ENCODE results near the gene ATG7.

ATG7 gene

DNA sequence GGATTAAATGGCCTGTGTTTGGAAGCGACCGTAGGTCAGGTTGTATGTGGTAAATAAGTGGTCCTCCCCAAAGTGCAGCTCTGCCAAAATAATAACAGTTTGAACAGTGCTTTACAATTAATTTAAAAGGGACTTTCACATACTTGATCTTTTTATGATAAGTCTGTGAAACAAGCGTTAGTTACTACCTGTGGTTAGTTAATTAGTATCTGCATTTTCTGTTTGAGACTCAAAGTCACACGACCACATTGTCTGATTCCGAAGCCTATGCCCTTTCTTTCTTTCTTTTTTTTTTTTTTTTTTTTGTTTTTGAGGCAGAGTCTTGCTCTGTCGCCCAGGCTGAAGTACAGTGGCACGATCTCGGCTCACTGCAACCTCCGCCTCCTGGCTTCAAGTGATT, 45.1 kb downstream of the ATG7 start:
- no peak for TF ChIP-seq CTCF (conservative IDR thresholded peaks at IDR 0.05)
- no peak overlapping the region for H3K27ac ChIP-seq

DNA sequence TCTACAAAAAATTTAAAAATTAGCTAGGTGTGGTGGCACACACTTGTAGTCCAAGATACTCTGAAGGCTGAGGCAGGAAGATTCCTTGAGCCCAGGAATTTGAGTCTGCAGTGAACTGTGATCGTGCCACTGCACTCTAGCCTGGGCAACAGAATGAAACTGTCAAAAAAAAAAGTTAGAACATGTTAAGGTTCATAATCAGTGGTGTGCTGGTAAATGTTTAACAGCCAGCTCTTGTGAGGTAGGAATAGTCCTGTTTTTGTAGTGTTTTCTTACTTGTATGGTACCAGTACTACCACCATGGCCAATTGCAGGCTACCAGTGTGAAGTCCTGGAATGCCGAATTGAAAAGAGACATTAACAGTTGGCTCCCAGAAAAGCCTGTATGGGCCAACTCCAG, 50.7 kb downstream of the ATG7 start:
- H3K27ac ChIP-seq = no peak overlapping the region
- TF ChIP-seq CTCF (conservative IDR thresholded peaks at IDR 0.05) = no peak

GRCh38 chr3:11323813-11324212, 51.6 kb downstream of the ATG7 start:
- no peak overlapping the region for H3K27ac ChIP-seq
- no peak for TF ChIP-seq CTCF (conservative IDR thresholded peaks at IDR 0.05)

- H3K27ac ChIP-seq = no peak overlapping the region
- no peak for TF ChIP-seq CTCF (conservative IDR thresholded peaks at IDR 0.05)
These were observed 55.4 kb downstream of the ATG7 start for GRCh38 chr3:11327619-11328018.

- no peak overlapping the region for H3K27ac ChIP-seq
- TF ChIP-seq CTCF (conservative IDR thresholded peaks at IDR 0.05) = no peak
These were observed 56.2 kb downstream of the ATG7 start for GRCh38 chr3:11328196-11328945.

GRCh38 chr3:11329777-11330176, 57.6 kb downstream of the ATG7 start:
- H3K27ac ChIP-seq = no peak overlapping the region
- TF ChIP-seq CTCF (conservative IDR thresholded peaks at IDR 0.05) = no peak

DNA sequence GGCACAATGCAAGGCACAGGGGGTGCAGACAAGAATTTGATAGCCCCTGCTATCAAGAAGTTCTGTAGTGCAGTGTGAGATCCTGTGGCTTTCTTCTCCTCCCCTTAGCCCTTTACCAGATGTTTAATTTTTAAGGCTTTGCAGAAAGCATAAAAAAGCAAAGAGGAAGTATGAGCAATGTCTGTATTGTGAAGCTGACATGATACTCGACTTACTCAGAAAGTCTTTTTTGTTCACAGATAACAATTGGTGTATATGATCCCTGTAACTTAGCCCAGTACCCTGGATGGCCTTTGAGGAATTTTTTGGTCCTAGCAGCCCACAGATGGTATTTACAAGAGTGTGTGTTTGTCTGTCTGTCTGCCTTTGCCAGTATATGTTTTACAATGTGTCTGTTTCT, 58.9 kb downstream of the ATG7 start:
- TF ChIP-seq CTCF (conservative IDR thresholded peaks at IDR 0.05) = no peak
- H3K27ac ChIP-seq = no peak overlapping the region

Data from VCaP (cell line).